HG03565 (cell line): ENCODE data around the gene CDK4.

Source experiments
- ATAC-seq: cut with Tn5 transposase; IDR thresholded peaks from one replicate; pipeline ENCODE4 v1.9.1; 2021; ENCODE audit warnings: mild to moderate bottlenecking, moderate library complexity; ENCODE audit not compliant: unreplicated experiment

The CDK4 gene

DNA sequence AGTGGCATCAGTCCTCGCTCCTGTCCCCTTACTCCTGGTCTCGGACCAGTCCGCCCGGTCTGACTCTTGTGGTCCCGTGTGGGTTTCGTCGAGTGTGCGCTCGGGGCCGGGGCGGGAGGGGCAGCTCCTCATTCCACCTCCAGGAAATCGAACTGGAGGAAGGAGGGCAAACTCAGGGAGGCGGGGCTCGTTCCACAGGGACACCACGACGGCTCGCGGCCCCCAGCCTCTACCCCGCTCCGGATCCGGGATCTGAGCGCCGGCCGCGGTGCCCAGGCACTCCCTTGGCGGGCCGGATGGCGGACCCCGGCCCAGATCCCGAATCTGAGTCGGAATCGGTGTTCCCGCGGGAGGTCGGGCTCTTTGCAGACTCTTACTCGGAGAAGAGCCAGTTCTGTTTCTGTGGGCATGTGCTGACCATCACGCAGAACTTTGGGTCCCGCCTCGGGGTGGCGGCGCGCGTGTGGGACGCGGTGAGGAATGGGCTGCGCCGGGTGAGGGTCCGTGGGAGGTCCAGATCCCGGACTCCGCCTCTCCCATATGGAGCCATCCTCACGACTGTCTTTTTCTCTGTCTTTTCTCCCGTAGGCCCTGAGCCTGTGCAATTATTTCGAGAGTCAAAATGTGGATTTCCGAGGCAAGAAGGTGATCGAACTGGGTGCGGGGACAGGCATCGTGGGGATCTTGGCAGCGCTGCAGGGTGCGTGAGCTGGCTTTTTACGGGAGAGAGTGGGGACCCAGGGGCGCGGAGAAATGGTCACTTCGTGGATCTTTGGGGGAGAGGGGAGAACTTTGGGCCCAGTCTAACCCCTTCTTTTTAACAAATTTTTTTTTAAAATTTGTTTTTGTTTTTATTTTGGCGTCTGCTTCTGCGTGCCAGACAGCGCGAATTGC lies 20.6 kb upstream of the CDK4 start, which contains the start of gene EEF1AKMT3:
TSS of gene EEF1AKMT3 (plus strand) at position 186 of the 894 bp plus-strand sequence. CDS start at position 297, 111 bp downstream.
- ATAC-seq, result peak; percentile 19

DNA sequence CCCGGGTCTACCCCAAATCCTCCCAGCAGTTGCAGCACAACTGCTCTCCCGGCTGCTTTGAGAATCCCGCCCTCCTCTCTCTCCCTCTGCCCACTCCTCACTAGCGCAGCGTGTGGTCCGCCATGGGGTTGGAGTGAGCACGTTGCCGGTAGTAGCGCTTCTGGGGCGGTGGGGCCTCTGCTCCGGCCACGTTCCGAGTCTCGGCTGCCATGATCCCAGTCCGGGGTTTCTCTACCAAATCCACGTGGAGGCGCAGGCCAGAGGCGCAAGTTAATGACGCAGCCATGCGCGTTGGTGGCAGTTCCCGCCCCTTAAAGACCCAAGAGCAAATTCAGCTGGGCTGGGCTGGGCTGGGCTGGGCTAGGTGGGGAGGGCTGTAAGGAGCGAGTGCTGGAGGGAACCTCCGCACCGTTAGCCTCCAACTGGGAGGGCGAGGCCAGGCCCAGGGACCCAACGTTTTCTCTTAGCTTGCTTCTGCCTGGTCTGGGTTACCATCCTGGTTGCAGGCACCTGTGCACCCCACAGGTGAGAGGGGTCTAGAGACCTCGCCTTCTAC lies 19.8 kb upstream of the CDK4 start, which contains the start of gene METTL1:
TSS of gene METTL1 (minus strand) at position 233 of the 556 bp plus-strand sequence. CDS start at position 211, 22 bp downstream.
- peak; percentile 77 for ATAC-seq

GRCh38 chr12:57771236-57771872 lies 19.2 kb upstream of the CDK4 start:
- peak; percentile 55 for ATAC-seq

DNA sequence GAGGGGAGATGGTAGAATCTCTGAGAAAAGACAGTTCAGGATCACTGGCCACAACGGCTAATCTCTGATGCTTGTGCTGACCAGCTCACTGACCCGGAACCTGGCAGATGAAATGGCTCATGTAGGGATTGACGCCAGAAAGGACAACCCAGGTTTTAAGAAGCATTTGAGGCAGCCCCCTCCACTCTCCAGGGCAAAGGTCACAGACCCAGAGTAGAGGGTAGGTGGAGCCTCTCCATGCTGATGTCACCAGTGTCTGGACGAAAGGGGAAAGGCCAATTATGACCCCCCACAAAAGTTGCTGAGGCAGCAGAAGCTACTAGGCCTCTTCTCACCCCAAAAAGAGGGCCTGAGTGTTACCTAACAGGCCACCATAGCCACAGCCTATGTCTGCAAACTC lies 18.6 kb upstream of the CDK4 start:
- ATAC-seq, result no peak

- no peak for ATAC-seq
Observed at GRCh38 chr12:57769594-57769993, 17.5 kb upstream of the CDK4 start.

DNA sequence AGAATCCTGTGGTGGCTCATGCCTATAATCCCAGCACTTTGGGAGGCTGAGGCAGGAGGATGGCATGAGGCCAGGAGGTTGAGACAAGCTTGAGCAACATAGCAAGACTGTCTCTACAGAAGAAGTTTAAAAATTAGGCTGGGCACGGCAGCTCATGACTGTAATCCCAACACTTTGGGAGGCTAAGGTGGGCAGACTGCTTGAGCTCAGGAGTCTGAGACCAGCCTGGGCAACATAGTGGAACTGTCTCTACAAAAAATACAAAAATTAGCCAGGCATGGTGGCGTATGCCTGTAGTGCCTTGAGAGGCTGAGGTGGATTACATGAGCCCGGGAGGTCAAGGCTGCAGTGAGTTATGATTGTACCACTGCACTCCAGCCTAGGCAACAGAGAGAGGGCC lies 15.8 kb upstream of the CDK4 start:
- ATAC-seq, result no peak

GRCh38 chr12:57767305-57767698 lies 15.2 kb upstream of the CDK4 start:
- ATAC-seq, result no peak

- ATAC-seq, result no peak
Observed at GRCh38 chr12:57766464-57767304, 14.6 kb upstream of the CDK4 start, which contains the start of gene CYP27B1. CYP27B1 (minus strand) TSS chr12:57767078; CDS start chr12:57767041, 37 bp downstream.

DNA sequence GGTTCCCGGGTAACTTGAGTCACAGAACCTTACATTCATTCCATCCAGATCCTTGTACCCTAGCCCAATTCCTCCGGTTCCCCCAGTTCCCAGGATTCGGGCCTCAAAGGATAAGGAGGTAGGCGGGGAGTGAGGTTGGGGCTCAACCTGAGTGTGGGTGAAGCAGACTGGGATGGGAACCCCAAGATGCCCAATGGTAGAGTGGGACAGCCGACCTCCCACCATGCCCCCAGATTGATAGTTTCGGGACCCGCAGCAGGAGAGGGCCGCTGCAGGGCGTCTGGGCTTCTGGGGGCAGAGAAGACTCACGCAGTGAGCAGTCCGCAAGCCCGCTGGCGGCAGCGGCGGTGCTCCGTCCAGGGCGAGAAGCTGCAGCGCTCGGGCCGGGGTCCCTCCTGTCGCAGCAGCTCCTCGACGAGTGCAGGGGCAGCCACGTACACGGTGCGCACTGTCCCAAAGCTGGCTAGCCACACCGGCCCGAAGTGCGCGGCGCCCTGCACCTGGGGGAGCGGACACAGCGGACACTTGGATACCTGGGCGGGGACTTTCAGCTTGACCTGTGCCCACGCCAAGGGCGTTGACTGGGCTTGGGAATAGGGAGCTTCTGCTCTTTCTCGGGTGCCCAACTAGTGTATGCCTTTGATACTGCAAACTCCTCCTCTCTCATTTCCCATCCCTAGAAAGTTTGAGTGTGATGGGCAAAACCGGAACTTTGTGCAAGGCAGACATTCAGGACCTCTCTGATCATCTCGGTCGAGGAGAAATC lies 13.8 kb upstream of the CDK4 start:
- ATAC-seq, result no peak

GRCh38 chr12:57765003-57765697 lies 13.0 kb upstream of the CDK4 start:
- ATAC-seq, result peak; percentile 35

- ATAC-seq, result no peak
Observed at GRCh38 chr12:57764662-57765002, 12.5 kb upstream of the CDK4 start.

- no peak for ATAC-seq
Observed at GRCh38 chr12:57763881-57764661, 12.0 kb upstream of the CDK4 start.

- ATAC-seq, result no peak
Observed at GRCh38 chr12:57762463-57762862, 10.4 kb upstream of the CDK4 start.

GRCh38 chr12:57761391-57761998 lies 9.4 kb upstream of the CDK4 start:
- no peak for ATAC-seq

DNA sequence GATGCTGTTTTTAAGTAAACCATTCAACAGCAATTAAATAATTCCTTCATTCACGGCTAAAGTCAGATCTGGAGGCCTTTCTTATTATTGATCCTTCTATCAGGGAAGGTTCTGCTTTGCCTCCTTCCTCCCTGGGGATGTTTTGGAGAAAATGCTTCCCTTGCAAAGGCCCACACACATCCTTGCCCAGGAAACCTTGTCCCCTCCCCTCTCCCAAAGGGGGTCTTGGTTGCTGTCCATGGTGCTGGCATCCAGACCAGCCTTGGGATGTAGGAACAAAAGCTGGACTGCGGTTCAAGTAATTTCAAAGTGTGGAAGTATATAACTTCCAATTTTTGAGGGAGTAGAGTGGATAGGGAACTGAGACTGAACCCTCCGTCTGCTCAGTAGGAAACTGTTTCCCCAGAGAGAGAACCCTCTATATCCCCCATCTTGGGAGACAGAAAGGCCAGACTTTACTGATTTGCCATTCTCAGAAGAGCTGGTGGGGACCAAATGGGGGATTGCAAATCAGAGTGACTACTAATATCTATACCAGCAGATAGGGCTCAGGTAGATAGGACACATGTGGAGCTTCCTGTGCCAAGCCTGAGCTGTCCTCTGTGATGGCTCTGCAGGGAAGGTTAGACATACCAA lies 8.4 kb upstream of the CDK4 start:
- no peak for ATAC-seq

DNA sequence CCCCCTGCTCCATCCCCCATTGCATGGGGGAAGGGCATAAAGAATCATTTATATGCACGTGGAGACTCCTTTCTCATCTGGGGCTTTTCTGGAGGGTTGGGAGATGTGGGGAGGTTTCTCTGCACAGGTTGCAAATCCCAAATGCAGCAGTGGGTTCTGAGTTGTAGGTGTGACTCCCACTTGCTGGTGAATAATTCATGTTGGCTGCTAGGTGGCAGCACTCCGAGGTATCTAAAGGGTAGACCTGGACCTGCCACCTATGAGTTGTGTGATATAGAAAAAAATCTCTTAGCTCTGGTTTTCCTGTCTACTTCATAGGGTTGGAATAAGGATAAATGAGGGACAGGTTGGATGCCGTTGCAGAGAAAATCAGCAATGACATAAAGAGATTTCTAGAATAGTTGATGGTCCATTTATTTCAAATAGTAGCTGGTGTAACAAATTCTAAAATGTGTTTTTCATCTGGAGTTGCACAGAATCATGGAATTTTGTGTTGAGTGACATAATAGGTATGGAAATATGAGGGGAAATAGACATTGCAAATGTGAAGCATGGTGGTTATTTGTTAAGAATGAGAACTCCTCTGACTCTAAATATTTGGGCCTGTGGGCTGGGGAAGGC lies 7.4 kb upstream of the CDK4 start:
- ATAC-seq, result no peak
